Stimulated activated CD8-positive, alpha-beta memory T cell treated with anti-CD3 and anti-CD28 coated beads, Interleukin-12 subunit alpha, Interleukin-12 subunit beta, amount 100 ng/mL, for 24 hours (primary cell): ENCODE measurements around the gene HIPK1.
A peak's percentile ranks its signal among the peaks of the same experiment; 100 is the strongest.

Experiments used
- DNase-seq: peaks from one replicate; pipeline ENCODE4 v3.0.0-alpha.2; 2020; ENCODE audit errors: extremely low read depth

HIPK1 gene

DNA sequence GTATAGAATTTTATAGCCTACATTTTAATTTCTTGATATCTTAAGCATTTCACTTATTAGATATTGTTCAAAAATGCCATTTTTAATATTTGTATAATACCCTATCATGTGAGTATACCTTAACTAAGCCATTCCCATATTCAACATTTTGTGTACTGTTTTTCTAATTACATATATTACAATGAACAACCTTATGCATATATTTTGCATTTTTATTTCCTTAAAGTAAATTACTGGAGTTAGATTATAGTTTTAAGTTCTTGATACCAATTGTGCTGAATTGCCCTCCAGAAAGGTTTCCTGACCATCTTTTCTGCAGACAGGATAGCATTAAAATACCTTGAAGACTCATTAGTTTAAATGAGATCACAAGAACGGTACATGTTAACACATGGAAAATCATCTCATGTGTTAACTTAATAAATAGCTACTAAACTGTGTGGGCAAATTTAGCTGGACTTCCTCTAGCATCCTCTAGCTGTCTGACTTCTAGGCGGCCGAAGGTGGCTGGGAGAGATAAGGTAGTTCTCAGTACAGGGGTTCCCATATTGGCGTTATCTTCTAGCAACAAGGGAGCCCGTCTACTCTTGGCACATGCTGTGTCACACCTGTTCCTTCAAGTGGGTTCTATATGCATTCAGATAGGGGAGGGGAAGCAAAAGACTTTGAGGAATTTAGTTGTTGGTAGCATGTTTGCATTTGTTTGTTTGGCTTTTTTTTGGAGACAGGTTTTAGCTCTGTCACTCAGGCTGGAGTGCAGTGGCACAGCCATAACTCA lies 15.0 kb upstream of the HIPK1 start:
- no peak for DNase-seq

- DNase-seq: no peak
Observed at GRCh38 chr1:113916974-113917373, 12.2 kb upstream of the HIPK1 start.

DNA sequence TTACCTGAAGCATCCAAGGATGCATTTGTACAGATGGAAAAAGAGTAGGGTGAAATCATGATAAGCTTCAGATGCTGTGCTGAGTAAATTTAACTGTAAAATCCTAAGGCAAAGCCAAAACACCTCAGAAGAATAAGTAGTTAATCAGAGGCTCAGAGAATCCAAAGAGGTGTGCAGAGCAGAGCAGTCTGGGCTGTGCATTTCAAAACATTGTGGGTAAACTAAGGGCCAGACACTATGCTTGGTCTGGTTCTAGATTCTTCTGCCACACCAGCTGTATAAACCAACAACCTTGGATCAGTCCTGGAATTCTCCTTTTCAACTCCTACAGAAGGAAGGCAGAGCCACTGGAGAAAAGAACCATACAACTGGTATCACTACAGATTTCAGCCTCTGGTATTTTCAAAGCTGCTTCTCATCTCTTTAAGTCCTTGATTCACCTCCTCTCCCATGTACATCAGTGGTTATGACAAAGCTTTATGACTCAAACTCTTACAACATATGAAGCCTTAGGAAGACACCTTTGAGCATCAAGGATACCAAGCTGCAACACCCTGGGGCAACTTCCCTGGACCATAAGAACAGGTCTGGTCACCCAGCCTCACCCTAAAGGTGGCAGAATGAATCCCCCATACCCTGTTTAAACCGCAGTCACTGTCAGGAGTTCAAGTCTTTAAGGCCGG lies 11.6 kb upstream of the HIPK1 start:
- DNase-seq: no peak

- DNase-seq: no peak
Observed at GRCh38 chr1:113918243-113918642, 10.9 kb upstream of the HIPK1 start.

- no peak for DNase-seq
Observed at GRCh38 chr1:113922957-113923356, 6.2 kb upstream of the HIPK1 start.

DNA sequence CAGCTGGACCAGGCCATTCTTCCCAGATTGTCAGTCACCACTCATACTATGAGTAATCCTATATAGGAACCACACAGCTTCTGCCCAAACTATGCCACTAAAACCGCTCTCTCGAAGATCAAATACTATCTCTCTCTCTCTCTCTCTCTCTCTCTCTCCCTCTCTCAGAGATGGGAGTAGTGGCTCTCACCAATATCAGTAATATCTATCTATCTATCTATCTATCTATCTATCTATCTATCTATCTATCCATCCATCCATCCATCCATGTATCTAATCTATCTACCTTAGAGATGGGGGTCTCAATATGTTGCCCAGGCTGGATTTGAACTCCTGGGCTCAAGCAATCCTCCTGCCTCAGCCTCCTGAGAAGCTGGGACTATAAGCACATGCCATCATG lies 4.7 kb upstream of the HIPK1 start:
- DNase-seq: no peak

- DNase-seq: no peak
Observed at GRCh38 chr1:113928187-113928930, 765 bp upstream of the HIPK1 start.

- DNase-seq: no peak
Observed at GRCh38 chr1:113929750-113930498, 800 bp downstream of the HIPK1 start.

DNA sequence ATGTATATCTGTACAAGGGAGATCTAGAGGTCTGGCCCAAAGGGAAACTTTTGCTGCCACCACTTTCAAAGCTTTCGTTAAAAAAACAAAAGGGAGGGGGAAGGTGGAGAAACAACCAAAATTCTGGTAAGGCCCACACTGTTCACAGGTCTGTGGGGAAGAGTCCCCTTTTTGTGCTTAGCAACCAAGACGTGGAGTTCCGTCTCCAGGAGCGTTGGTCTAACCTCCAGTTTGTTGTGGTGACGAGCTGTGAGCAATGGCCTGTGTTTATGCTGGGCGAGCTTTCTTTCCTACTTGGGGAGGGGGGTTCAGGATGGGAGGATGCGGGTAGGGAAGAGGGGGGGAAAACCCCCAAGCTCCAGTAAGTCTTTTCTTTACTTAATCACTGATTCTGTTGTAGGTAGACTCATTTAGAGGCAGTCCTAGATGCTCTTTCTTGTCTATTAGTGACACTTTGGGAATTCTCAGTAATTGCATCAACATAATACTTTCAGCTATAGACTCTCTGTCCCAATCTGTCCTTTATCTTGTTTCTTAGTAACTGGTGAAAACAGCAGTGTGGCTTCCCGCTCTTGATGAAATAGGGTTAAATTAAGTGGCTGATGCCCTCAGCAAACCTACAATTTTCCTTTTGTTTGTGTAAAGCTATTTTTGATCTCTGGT lies 1.5 kb downstream of the HIPK1 start:
- DNase-seq: peak; percentile 21

DNA sequence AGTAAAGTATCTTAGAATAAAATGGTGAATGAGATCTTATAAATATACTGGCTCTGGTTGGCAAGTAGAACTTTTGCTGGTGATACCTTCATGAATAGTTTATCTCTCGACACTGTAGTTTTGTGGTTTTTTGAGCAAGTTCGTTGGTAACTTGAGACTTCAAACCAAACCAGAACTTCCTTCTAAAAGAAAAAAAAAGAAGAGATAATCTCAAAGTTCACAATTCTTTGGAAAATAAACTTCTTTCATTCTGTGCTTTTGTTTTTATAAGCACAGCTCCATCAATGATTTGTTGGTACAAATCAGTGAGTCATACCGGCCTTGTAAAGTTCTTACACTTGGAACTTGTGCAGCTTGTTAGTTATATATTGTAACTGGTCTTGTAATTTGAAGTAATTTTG lies 2.3 kb downstream of the HIPK1 start:
- no peak for DNase-seq

- no peak for DNase-seq
Observed at GRCh38 chr1:113934006-113934405, 4.9 kb downstream of the HIPK1 start.

GRCh38 chr1:113934511-113935055 lies 5.5 kb downstream of the HIPK1 start:
- DNase-seq: no peak

DNA sequence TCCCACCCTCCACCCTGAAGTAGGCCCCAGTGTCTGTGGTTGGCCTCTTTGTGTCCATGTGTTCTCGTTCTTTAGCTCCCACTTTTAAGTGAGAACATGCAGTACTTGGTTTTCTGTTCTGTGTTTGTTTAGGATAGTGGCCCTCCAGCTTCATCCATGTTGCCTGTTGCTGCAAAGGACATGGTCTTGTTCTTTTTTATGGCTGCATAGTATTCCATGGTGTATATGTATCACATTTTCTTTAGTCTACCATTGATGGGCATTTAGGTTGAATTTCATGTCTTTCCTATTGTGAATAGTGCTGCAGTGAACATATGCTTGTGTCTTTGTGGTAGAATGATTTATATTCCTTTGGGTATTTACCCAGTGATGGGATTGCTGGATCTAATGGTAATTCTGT lies 6.1 kb downstream of the HIPK1 start:
- no peak for DNase-seq

DNA sequence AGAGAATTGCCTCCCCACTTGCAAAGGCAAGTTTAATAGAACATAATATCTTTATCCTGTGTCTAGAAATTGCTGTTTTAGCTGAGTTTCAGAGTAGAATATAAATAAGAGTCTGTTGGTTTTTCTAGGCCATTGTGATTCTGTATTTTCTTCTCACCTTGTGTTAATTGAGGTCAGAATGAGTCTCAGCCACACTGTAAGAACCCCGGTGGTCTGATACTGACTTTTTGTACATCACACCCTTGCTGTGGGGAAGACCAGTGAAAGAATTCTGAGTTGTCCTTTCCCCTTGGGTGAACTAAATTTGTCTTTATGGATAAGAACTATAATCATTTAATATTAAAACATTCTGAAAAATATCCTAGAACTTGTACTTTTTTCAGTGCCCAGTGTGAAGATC lies 6.8 kb downstream of the HIPK1 start:
- DNase-seq: no peak

DNA sequence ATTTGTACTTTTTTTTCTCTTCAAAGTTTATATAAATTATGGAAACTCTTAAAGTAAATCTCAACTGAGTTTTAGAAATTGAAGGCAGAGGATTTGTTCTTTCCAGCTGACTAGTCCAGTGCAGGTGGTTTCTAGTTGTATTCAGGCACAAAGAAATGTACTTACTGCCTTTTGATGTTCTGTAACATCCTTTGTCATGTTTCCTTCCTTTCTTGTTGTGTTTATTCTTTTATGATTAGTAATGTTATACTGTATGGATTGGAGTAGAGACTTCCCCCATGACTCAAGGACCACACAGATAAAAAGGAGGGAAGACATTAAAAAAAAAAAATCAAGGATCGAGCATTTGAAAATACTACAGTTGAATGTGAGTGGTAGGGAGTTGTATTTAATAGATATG lies 8.0 kb downstream of the HIPK1 start:
- no peak for DNase-seq

DNA sequence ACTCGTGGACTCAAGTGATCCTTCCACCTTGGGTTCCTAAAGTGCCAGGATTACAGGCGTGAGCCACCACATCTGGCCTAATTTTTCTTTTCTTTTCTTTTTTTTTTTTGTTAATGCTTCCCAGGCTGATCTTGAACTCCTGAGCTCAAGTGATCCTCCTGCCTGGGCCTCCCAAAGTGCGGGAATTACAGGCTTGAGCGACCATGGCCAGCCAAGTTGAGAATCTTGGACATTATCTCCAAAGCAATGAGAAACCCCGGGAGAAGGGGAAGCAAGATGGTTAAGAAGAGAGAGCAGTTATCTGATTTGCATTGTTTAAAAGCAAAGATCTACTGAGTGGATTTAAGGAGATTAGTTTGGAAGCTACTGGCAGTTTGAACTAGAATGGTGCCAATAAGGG lies 9.1 kb downstream of the HIPK1 start:
- DNase-seq: no peak

DNA sequence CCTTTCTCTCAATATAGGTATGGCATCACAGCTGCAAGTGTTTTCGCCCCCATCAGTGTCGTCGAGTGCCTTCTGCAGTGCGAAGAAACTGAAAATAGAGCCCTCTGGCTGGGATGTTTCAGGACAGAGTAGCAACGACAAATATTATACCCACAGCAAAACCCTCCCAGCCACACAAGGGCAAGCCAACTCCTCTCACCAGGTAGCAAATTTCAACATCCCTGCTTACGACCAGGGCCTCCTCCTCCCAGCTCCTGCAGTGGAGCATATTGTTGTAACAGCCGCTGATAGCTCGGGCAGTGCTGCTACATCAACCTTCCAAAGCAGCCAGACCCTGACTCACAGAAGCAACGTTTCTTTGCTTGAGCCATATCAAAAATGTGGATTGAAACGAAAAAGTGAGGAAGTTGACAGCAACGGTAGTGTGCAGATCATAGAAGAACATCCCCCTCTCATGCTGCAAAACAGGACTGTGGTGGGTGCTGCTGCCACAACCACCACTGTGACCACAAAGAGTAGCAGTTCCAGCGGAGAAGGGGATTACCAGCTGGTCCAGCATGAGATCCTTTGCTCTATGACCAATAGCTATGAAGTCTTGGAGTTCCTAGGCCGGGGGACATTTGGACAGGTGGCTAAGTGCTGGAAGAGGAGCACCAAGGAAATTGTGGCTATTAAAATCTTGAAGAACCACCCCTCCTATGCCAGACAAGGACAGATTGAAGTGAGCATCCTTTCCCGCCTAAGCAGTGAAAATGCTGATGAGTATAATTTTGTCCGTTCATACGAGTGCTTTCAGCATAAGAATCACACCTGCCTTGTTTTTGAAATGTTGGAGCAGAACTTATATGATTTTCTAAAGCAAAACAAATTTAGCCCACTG lies 11.5 kb downstream of the HIPK1 start:
- no peak for DNase-seq

GRCh38 chr1:113941245-113941559 lies 12.1 kb downstream of the HIPK1 start:
- no peak for DNase-seq

- no peak for DNase-seq
Observed at GRCh38 chr1:113942527-113942926, 13.4 kb downstream of the HIPK1 start.

GRCh38 chr1:113943028-113943811 lies 14.1 kb downstream of the HIPK1 start:
- DNase-seq: no peak
